A172 (cell line): ENCODE results near the gene RIPK4. TPM values are rescaled to one million over a fixed set of nuclear protein-coding genes. Genes with fewer than 3 reads are reported as not detected.
"Not testable (repeated sequence)": the region's sequence is repeated elsewhere in the genome, so short reads cannot be mapped to it uniquely, and the experiment has no call there.

Experiments used
- DNase-seq: peaks from one replicate; pipeline ENCODE4 v3.0.0-alpha.2; 2015; ENCODE audit warnings: low spot score
- total RNA-seq: library from RNA; depleted of rRNA; stranded (reverse); fragments of >200 nt; shearing (Covaris generic); gene quantifications from 2 replicates; pipeline ENCODE4 v1.2.3, GENCODE V29; 2014

Gene RIPK4
- total RNA-seq, 1 experiment from 2014 or later: 0.55 TPM

- DNase-seq: no peak
These were observed 29.1 kb downstream of the RIPK4 start for GRCh38 chr21:41737651-41738324.

GRCh38 chr21:41736423-41736822, 30.4 kb downstream of the RIPK4 start:
- no peak for DNase-seq

- DNase-seq: no peak
These were observed 32.7 kb downstream of the RIPK4 start for GRCh38 chr21:41733951-41734689.

GRCh38 chr21:41731081-41731480, 35.8 kb downstream of the RIPK4 start:
- DNase-seq: no peak

GRCh38 chr21:41730367-41730765, 36.5 kb downstream of the RIPK4 start:
- DNase-seq: no peak

GRCh38 chr21:41729701-41730366, 37.0 kb downstream of the RIPK4 start:
- no peak for DNase-seq

GRCh38 chr21:41727784-41728763, 38.8 kb downstream of the RIPK4 start:
- DNase-seq: no peak

GRCh38 chr21:41726970-41727783, 39.7 kb downstream of the RIPK4 start:
- DNase-seq: peak; percentile 94

GRCh38 chr21:41726630-41726969, 40.3 kb downstream of the RIPK4 start:
- no peak for DNase-seq

- DNase-seq: no peak
These were observed 40.7 kb downstream of the RIPK4 start for GRCh38 chr21:41726058-41726558.

- no peak for DNase-seq
These were observed 41.3 kb downstream of the RIPK4 start for GRCh38 chr21:41725421-41726031.

GRCh38 chr21:41723835-41724234, 43.0 kb downstream of the RIPK4 start:
- not testable (repeated sequence) for DNase-seq

- no peak for DNase-seq
These were observed 44.5 kb downstream of the RIPK4 start for GRCh38 chr21:41722052-41723018.

- DNase-seq: no peak
These were observed 46.6 kb downstream of the RIPK4 start for GRCh38 chr21:41720250-41720649.

GRCh38 chr21:41719691-41720090, 47.2 kb downstream of the RIPK4 start:
- DNase-seq: no peak

GRCh38 chr21:41717573-41718330, 49.1 kb downstream of the RIPK4 start:
- DNase-seq: no peak

- DNase-seq: no peak
These were observed 50.1 kb downstream of the RIPK4 start for GRCh38 chr21:41716751-41717150.

GRCh38 chr21:41715649-41716281, 51.1 kb downstream of the RIPK4 start:
- DNase-seq: no peak
